ACC112 (cell line): ENCODE results near the gene DCAF4L1.

Source experiments
- H2AFZ ChIP-seq: fragments of 200-600 bp; sonication (generic); one replicate; pipeline ENCODE4 v1.6.0; 2017; ENCODE audit warnings: antibody characterized with exemption, low read length; ENCODE audit not compliant: unreplicated experiment
- H3K27ac ChIP-seq: fragments of 200-600 bp; sonication (generic); 2 replicates; pipeline ENCODE4 v1.5.1; 2014; ENCODE audit warnings: low read depth, mild to moderate bottlenecking, antibody characterized with exemption, low read length, moderate library complexity
- H3K27me3 ChIP-seq: fragments of 200-600 bp; sonication (generic); 2 replicates; pipeline ENCODE4 v1.6.1; 2014; ENCODE audit warnings: mild to moderate bottlenecking, antibody characterized with exemption, low read length, moderate library complexity, mixed read lengths; ENCODE audit not compliant: insufficient read depth
- H3K36me3 ChIP-seq: fragments of 200-600 bp; sonication (generic); 2 replicates; pipeline ENCODE4 v1.6.1; 2016; ENCODE audit warnings: mild to moderate bottlenecking, antibody characterized with exemption, low read length, moderate library complexity, mixed read lengths; ENCODE audit not compliant: insufficient read depth
- H3K4me1 ChIP-seq: fragments of 200-600 bp; sonication (generic); one replicate; pipeline ENCODE4 v1.6.1; 2016; ENCODE audit warnings: low read length, mixed read lengths; ENCODE audit not compliant: insufficient read depth, unreplicated experiment, control insufficient read depth
- H3K4me3 ChIP-seq: fragments of 200-600 bp; sonication (generic); 2 replicates; pipeline ENCODE4 v1.5.1; 2014; ENCODE audit warnings: mild to moderate bottlenecking, low read depth, low read length
- H3K79me2 ChIP-seq: fragments of 200-600 bp; sonication (generic); one replicate; pipeline ENCODE4 v1.6.0; 2016; ENCODE audit warnings: low read length; ENCODE audit not compliant: control insufficient read depth, unreplicated experiment, insufficient read depth

Gene DCAF4L1

DNA sequence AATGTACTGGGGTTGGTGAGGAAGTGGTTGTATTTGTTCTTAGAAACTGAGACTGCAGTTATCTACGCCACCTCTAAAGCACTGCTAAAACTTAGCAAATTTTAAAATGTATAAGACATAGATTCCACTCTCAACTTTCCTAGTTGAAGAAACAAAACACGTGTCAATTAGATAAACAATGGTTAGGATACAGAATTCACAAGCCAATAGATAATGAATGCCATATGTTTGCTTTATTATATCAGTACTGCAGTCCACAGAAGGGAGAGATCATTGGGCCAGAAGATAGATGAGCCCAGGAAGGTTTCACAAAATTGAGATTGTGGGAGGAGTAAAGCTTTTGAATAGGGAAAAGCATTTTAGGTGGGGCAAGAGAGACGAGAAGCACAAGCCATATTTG lies 32.0 kb upstream of the DCAF4L1 start:
- H3K4me1 ChIP-seq, result no peaks in the 10 kb centered on the region
- no peak overlapping the region for H3K27ac ChIP-seq
- no peaks in the 10 kb centered on the region for H3K27me3 ChIP-seq
- no peaks in the 10 kb centered on the region for H3K79me2 ChIP-seq
- H3K4me3 ChIP-seq, result no peak overlapping the region
- peaks cover 40% of the 10 kb centered on the region for H3K36me3 ChIP-seq
- no peak overlapping the region for H2AFZ ChIP-seq

DNA sequence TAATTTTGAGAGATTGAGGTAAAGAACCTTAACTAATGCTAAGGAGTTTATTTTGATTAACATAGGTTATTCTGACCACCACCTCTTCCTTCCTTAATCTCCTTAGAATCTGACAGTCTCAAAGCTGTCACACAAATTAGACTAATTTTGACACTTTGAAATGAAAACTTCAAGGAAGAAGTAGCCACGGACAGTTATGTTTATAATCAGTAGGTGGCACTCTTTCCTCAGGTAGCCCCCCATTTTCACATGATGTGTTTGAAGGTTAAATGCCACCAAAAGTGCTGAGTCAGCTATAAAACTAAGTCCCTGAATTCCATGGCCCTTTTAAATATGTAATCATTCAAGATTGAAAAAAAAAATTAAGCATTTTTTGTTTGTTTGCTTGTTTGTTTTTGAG lies 23.9 kb upstream of the DCAF4L1 start:
- no peaks in the 10 kb centered on the region for H3K27me3 ChIP-seq
- no peak overlapping the region for H3K4me3 ChIP-seq
- no peaks in the 10 kb centered on the region for H3K79me2 ChIP-seq
- H2AFZ ChIP-seq, result no peak overlapping the region
- H3K36me3 ChIP-seq, result peaks cover 5% of the 10 kb centered on the region; the same call in 1 of the 2 replicates
- H3K27ac ChIP-seq, result no peak overlapping the region
- H3K4me1 ChIP-seq, result no peaks in the 10 kb centered on the region

GRCh38 chr4:41963105-41963504 lies 18.5 kb upstream of the DCAF4L1 start:
- Histone ChIP-seq H3K79me2 (no peaks in the 10 kb centered on the region), H3K4me1 (no peaks in the 10 kb centered on the region), H2AFZ (no peak overlapping the region), H3K36me3 (no peaks in the 10 kb centered on the region), H3K4me3 (no peak overlapping the region), H3K27me3 (no peaks in the 10 kb centered on the region), H3K27ac (no peak overlapping the region)

- Histone ChIP-seq H3K27me3 (no peaks in the 10 kb centered on the region), H3K27ac (no peak overlapping the region), H3K36me3 (no peaks in the 10 kb centered on the region), H2AFZ (no peak overlapping the region), H3K4me3 (no peak overlapping the region), H3K4me1 (no peaks in the 10 kb centered on the region), H3K79me2 (no peaks in the 10 kb centered on the region)
These were observed 17.2 kb upstream of the DCAF4L1 start for GRCh38 chr4:41964401-41964800.

DNA sequence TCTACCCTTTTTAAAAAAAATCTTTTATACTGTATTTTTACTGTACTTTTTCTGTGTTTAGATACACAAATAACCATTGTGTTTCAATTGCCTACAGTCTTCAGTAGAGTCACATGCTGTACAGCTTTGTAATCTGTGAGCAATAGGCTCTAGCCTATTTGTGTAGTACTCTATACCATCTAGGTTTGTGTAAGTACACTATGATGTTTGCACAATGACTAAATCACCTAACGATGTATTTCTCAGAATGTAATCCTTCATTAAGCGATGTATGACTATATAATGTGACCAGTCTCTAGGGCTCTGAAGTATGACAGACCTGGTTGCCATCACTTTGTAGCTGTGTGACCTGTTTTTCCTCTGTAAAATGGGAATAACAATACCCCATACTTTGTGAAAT lies 14.2 kb upstream of the DCAF4L1 start:
- no peak overlapping the region for H3K27ac ChIP-seq
- H3K27me3 ChIP-seq, result no peaks in the 10 kb centered on the region
- no peak overlapping the region for H3K4me3 ChIP-seq
- no peaks in the 10 kb centered on the region for H3K36me3 ChIP-seq
- H2AFZ ChIP-seq, result no peak overlapping the region
- H3K4me1 ChIP-seq, result no peaks in the 10 kb centered on the region
- no peaks in the 10 kb centered on the region for H3K79me2 ChIP-seq

- Histone ChIP-seq H3K36me3 (no peaks in the 10 kb centered on the region), H2AFZ (no peak overlapping the region), H3K27ac (no peak overlapping the region)
These were observed 11.9 kb upstream of the DCAF4L1 start for GRCh38 chr4:41969671-41970070.

DNA sequence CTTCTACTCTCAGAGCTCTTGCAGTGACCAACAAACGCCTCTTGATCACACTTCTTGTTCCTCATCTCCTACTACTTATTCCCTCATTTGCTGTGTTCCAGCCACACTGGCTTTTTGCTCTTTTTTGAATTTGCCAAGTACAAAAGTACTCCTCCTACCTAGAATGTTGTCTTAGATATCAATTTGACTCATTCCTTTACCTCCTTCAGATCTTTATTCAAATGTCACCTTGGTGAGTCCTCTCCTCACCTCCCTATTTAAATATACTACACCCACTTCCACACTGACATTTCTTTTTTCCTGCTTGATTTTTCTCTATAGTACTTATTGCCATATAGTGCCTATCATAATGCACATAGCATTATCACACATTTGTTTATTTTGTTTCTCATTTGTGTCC lies 6.2 kb upstream of the DCAF4L1 start:
- Histone ChIP-seq H3K36me3 (no peaks in the 10 kb centered on the region), H2AFZ (no peak overlapping the region), H3K4me1 (peaks cover 10% of the 10 kb centered on the region), H3K27ac (no peak overlapping the region), H3K27me3 (no peaks in the 10 kb centered on the region), H3K79me2 (no peaks in the 10 kb centered on the region), H3K4me3 (no peak overlapping the region)

More at GRCh38 chr4:41969671-41970070, 11.9 kb upstream of the DCAF4L1 start:
- Histone ChIP-seq H3K79me2 (no peaks in the 10 kb centered on the region), H3K27me3 (no peaks in the 10 kb centered on the region), H3K4me1 (no peaks in the 10 kb centered on the region), H3K4me3 (no peak overlapping the region)

DNA sequence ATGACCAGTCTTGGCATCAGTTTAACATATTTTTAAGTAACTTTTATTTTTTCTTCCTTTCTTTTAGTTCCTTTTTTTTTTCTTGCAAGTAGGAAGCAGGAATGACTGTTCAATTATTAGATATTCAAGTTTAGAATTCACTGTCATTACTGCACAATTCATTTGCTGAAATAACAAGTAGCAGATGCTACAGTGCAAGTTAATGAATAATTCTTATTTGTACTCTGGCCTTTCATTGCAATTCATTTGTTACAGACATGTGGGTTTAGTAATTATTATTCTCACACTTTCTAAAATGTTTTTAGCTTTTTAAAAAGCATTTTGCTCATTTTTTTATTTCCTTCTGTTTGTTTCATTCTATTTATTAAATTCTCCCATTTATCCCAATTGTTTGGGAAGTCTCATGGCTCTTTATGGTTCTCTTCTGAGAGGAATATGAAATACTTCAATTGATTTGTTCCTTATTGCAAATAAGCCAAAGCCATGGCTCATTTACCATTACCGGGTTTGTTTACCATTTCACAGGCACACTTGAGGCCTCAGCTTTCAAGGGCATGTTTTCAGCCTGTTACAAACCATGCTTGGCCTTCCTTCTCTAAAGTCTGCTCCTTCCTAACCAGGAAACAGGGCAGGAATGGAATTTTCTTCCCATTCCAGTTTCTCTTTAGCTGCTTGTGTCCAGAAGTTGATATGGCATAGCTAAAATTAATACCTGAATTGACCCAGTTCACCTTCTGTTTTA lies 4.6 kb upstream of the DCAF4L1 start:
- Histone ChIP-seq H3K27ac (no peak overlapping the region), H2AFZ (peak overlapping the region; percentile 35), H3K4me3 (no peak overlapping the region), H3K79me2 (no peaks in the 10 kb centered on the region), H3K36me3 (no peaks in the 10 kb centered on the region), H3K4me1 (peaks cover 10% of the 10 kb centered on the region), H3K27me3 (no peaks in the 10 kb centered on the region)

- no peaks in the 10 kb centered on the region for H3K27me3 ChIP-seq
- no peaks in the 10 kb centered on the region for H3K36me3 ChIP-seq
- no peaks in the 10 kb centered on the region for H3K79me2 ChIP-seq
- peaks cover 10% of the 10 kb centered on the region for H3K4me1 ChIP-seq
- no peak overlapping the region for H3K27ac ChIP-seq
- H2AFZ ChIP-seq, result peak overlapping the region; percentile 35
- no peak overlapping the region for H3K4me3 ChIP-seq
These were observed 3.8 kb upstream of the DCAF4L1 start for GRCh38 chr4:41977709-41978108.

- H3K4me3 ChIP-seq, result no peak overlapping the region
- H3K36me3 ChIP-seq, result no peaks in the 10 kb centered on the region
- peaks cover 4% of the 10 kb centered on the region for H3K4me1 ChIP-seq
- no peak overlapping the region for H2AFZ ChIP-seq
- no peaks in the 10 kb centered on the region for H3K27me3 ChIP-seq
- no peak overlapping the region for H3K27ac ChIP-seq
- no peaks in the 10 kb centered on the region for H3K79me2 ChIP-seq
These were observed 1.2 kb downstream of the DCAF4L1 start for GRCh38 chr4:41982716-41983115.

DNA sequence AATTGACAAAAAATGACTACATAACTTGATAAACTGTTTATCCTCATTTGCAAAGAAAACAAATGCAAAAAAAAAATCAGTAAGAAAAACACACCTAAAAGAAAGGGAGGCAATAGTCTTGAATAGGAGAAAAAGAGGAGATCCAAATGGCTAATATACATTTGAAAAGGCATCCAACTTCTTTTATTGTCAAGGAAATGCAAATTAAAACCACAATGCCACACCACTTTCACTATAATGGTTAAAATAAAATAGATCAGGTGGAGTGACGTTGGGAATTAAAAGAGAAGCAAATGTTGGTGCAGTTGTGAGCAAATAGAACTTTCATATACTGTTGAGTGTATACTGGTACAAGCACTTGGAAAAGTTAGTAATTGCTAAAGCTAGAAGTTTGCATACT lies 3.6 kb downstream of the DCAF4L1 start:
- Histone ChIP-seq H3K4me1 (peaks cover 11% of the 10 kb centered on the region), H3K27ac (no peak overlapping the region), H3K4me3 (no peak overlapping the region), H3K79me2 (peaks cover 8% of the 10 kb centered on the region), H3K36me3 (no peaks in the 10 kb centered on the region), H3K27me3 (no peaks in the 10 kb centered on the region), H2AFZ (no peak overlapping the region)
